Bronchial epithelial cell (primary cell): Measurements from ENCODE around the gene AUH. TPM values are rescaled to one million over a fixed set of nuclear protein-coding genes. Genes with fewer than 3 reads are reported as not detected.

Source experiments
- DNase-seq: peaks from one replicate; pipeline ENCODE4 v3.0.0-alpha.2; 2010; ENCODE audit warnings: low read depth
- FAIRE-seq: peaks from 2 replicates; lab custom pipeline; 2011; peaks lifted over from hg19 to GRCh38; lab: Jason Lieb, UNC
- H3K27me3 ChIP-seq: 2 replicates; pipeline ENCODE4 v1.5.1; 2011; ENCODE audit warnings: low read length; ENCODE audit not compliant: control insufficient read depth, insufficient read depth
- H3K36me3 ChIP-seq: 2 replicates; pipeline ENCODE4 v1.5.1; 2011; ENCODE audit warnings: low read length; ENCODE audit not compliant: control insufficient read depth, insufficient read depth
- H3K4me3 ChIP-seq: 2 replicates; pipeline ENCODE4 v1.5.1; 2011; ENCODE audit warnings: mild to moderate bottlenecking, low read depth, low read length, control low read depth
- total RNA-seq: library from RNA; depleted of rRNA; stranded (reverse); fragments of >200 nt; gene quantifications from 2 replicates; pipeline ENCODE4 v1.2.1, GENCODE V29; 2014
- TF ChIP-seq, protein P1 (sequence below): IDR thresholded peaks from 2 replicates; pipeline ENCODE4 v1.5.1; 2011; ENCODE audit warnings: mild to moderate bottlenecking, moderate library complexity, low read length, control low read depth, inconsistent platforms; ENCODE audit not compliant: insufficient read depth, severe bottlenecking

AUH gene, protein sequence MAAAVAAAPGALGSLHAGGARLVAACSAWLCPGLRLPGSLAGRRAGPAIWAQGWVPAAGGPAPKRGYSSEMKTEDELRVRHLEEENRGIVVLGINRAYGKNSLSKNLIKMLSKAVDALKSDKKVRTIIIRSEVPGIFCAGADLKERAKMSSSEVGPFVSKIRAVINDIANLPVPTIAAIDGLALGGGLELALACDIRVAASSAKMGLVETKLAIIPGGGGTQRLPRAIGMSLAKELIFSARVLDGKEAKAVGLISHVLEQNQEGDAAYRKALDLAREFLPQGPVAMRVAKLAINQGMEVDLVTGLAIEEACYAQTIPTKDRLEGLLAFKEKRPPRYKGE
- 16.3 and 16.8 TPM in 2 replicates for total RNA-seq

DNA sequence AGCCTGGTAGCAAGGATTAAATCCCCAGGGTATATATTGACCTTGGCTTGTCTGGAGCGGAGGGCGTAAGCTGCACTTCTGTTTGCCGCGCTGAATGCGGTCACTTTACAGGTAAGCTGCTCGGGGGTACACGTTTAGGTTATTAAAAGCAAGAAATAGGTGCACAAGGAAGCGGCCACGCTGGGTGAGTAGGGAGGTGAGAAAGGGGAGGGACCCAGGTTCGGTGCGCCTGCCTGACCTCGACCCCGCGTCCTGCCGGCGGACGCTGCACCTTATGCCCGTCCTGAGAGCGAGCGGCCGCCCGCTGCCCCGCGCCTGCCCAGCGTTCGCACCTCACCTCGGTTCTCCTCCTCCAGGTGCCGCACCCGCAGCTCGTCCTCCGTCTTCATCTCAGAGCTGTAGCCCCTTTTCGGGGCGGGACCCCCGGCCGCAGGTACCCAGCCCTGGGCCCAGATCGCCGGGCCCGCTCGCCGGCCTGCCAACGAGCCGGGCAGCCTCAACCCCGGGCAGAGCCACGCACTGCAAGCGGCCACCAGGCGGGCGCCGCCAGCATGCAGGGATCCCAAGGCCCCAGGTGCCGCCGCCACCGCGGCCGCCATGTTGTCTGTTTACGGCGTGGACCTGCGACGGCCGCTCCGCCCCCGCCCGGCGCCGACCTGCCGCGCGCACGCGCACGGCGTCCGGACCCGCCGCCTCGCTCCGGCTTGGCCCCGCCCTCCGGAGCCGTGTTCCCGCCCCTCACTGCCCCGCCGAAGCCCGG, at the start of gene AUH:
TSS of gene AUH (minus strand) at position 628 of the 760 bp plus-strand sequence. CDS start at position 599, 29 bp downstream.
- TF ChIP-seq, protein P1, sequence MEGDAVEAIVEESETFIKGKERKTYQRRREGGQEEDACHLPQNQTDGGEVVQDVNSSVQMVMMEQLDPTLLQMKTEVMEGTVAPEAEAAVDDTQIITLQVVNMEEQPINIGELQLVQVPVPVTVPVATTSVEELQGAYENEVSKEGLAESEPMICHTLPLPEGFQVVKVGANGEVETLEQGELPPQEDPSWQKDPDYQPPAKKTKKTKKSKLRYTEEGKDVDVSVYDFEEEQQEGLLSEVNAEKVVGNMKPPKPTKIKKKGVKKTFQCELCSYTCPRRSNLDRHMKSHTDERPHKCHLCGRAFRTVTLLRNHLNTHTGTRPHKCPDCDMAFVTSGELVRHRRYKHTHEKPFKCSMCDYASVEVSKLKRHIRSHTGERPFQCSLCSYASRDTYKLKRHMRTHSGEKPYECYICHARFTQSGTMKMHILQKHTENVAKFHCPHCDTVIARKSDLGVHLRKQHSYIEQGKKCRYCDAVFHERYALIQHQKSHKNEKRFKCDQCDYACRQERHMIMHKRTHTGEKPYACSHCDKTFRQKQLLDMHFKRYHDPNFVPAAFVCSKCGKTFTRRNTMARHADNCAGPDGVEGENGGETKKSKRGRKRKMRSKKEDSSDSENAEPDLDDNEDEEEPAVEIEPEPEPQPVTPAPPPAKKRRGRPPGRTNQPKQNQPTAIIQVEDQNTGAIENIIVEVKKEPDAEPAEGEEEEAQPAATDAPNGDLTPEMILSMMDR: peak; percentile 17
- DNase-seq: peak; percentile 61
- Histone ChIP-seq H3K36me3 (peaks cover 1% of the 10 kb centered on the region), H3K4me3 (peak within 1 kb of the TSS; percentile 98), H3K27me3 (no peaks in the 10 kb centered on the region)
- FAIRE-seq: no peak

DNA sequence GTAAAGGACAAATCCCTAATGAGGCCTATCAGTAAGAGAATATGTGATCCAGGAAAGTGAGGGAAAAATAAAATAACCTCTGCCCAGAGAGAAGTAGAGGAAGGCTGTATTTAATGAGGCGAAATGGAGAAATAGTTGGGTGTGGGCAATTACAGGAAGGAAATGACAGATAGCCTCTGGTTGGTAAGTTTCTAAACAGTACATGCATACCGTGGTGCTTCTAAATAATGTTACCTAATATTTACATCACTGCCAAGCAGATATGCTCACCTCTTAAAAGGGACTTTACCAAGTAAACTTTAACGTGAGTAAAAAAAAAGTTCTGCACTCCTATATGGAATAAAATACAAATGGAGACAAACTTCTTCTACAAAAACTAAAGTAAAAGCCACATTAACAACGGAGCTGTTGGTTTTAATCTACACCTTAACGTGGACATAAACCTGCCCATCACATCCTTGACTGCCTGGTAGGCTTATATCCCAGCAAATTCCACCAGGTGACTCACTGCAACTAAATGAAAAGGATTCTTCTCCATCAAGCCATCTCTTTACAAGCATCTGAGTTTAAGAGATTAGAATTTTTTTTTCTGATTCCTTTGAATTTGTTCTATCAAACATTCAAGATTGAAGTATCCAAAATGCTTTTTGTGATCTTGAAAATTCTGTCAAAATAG, 49.5 kb upstream of the AUH start:
- Histone ChIP-seq H3K4me3 (no peak overlapping the region), H3K27me3 (no peaks in the 10 kb centered on the region), H3K36me3 (peaks cover 11% of the 10 kb centered on the region)
- FAIRE-seq (no peak), DNase-seq (peak; percentile 79)
- TF ChIP-seq, protein P1: no peak

DNA sequence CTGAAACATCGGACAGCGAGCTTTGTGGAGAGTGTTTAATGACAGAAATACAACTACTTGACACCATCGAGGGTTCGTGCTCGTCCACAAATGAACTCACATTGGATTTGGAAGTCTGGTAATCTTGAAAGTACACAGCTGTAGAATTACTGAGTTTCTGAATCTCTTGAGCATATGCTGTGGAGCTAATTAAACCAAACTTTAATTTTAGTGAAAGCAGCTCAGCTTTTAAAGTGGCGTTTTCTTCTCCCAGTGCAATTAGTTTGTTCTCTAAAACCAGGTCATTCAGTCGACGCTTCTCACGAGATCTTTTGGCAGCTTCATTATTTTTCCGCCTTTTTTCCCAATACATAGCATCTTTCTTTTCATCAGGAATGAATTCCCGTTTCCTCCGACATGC, 48.4 kb upstream of the AUH start:
- FAIRE-seq: no peak
- TF ChIP-seq, protein P1: no peak
- no peak for DNase-seq
- H3K36me3 ChIP-seq: peaks cover 9% of the 10 kb centered on the region
- H3K27me3 ChIP-seq: no peaks in the 10 kb centered on the region
- H3K4me3 ChIP-seq: no peak overlapping the region

DNA sequence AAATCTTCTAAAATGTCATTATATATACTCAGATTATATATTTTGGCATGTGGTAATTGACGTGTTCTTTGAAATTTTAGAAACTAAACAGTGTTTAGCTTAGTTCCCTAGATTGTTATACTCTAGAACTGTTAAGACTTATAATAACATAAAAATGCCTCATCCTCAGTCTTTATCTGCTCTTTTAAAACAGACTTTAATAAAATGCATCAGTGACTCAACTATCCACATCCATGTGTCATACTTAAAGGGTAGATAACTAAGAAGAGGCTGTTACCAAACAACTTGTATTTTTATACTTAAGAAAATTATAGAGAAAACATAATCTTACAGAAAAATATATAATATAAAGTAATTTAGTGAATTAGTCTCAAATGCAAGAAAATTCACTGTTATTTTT, 46.8 kb upstream of the AUH start:
- DNase-seq (no peak), FAIRE-seq (no peak)
- Histone ChIP-seq H3K36me3 (peaks cover 9% of the 10 kb centered on the region), H3K4me3 (no peak overlapping the region), H3K27me3 (no peaks in the 10 kb centered on the region)
- TF ChIP-seq, protein P1: no peak

DNA sequence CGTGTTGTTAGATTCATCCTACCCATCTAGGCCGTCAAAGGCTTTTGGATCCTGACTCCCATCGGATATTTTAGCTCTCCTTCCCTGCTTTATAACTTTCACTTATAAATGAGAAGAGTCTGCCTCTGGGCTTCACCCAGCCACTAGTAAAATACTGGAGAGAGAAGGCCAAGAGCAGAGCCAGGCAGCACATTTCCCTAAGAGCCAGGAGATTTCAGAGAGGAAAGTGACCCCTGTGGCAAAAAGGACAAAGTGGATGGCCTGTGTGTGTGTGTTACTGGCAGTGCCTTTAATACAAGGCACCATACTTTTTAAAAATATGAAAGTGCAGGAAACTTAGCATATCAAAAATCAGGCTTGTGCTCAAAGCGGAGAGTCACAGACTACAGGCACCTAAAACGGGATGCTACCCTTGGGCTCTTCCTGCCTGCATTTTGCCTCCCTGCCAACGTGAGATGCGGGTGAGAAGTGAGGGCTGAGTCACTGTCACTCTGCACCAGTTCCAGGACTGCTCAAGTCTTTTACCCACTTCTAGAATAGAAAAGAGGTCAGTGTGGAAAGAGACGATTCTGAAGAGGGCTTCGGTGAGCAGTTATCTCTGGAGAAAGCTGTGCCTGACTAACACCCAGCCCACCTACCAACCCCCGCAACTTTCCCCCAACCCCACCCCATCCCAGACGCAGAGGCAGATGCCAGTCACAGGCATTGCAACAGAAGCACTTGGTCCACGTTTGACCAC, 46.0 kb upstream of the AUH start:
- DNase-seq (no peak), FAIRE-seq (no peak)
- TF ChIP-seq, protein P1: no peak
- Histone ChIP-seq H3K4me3 (no peak overlapping the region), H3K36me3 (peaks cover 9% of the 10 kb centered on the region), H3K27me3 (no peaks in the 10 kb centered on the region)
